ENCODE data around the gene PES1. TPM values are rescaled to one million over a fixed set of nuclear protein-coding genes. Genes with fewer than 3 reads are reported as not detected.

Gene PES1
- total RNA-seq, 4 donors from 2014 or later = 26.0 to 69.5 (median 36.4) TPM

DNA sequence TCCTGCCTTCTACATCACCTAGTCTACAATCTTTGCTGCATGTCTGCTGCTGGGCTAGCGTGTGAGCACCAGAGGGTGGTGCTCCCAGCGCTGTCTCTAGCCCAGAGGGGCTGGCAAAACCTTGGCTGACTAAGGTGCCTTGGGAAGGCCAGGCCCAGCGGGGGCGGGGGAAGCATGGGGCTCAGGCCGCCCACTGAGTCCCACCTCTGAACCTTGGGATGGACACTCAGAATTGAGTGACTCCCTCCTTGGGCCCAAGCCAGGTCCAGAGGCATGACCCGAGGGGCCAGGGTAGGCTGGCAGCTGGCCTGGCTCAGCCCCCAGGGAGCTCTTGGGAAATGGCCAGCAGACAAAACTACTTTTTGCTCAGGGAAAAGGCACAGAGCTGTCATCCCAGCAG lies 9.7 kb downstream of the PES1 start:
- TF ChIP-seq, protein P1, sequence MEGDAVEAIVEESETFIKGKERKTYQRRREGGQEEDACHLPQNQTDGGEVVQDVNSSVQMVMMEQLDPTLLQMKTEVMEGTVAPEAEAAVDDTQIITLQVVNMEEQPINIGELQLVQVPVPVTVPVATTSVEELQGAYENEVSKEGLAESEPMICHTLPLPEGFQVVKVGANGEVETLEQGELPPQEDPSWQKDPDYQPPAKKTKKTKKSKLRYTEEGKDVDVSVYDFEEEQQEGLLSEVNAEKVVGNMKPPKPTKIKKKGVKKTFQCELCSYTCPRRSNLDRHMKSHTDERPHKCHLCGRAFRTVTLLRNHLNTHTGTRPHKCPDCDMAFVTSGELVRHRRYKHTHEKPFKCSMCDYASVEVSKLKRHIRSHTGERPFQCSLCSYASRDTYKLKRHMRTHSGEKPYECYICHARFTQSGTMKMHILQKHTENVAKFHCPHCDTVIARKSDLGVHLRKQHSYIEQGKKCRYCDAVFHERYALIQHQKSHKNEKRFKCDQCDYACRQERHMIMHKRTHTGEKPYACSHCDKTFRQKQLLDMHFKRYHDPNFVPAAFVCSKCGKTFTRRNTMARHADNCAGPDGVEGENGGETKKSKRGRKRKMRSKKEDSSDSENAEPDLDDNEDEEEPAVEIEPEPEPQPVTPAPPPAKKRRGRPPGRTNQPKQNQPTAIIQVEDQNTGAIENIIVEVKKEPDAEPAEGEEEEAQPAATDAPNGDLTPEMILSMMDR (IDR thresholded peaks at IDR 0.05; ENCODE audit: low read depth) = no peak

DNA sequence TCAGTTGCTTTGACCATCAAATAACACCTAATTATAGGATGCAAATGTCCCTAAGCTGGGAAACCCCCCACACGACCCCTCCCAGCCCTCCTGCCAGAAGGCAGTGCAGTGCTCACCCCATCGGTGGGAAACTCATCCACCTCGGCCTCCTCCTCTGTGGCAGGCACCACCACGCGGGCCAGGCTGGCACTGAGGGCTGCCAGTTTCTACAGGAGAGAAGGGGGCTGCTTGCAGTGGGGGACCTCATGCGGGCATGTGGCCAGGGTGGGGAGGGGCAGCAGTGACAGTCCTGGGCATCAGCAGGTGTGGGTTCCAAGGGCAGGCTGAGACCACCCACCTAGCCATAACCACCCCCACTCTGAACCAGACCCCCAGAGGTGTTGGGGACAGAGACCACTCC lies 10.8 kb downstream of the PES1 start:
- TF ChIP-seq, protein P1 (IDR thresholded peaks at IDR 0.05; ENCODE audit: low read depth) = no peak

DNA sequence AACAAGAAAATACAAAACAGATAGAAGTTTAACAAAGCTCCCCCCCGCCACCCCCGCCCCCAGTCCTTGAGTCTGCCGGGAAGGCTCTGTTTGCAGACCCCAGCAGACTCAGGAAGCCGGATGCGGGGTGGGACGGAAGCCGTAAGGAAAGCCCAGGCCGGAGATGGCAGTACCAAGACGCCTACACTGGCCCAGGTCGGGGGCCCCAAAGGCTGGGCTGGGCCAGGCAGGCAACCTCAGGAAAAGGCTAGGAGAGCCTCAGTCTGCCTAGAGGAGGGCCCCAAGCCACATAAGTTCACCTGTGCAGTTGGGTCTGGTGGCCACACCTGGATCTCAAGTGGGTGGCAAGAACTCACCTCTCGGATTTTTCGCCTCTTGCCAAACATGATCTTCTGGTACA lies 13.2 kb downstream of the PES1 start:
- TF ChIP-seq, protein P1 (IDR thresholded peaks at IDR 0.05; ENCODE audit: low read depth) = no peak

DNA sequence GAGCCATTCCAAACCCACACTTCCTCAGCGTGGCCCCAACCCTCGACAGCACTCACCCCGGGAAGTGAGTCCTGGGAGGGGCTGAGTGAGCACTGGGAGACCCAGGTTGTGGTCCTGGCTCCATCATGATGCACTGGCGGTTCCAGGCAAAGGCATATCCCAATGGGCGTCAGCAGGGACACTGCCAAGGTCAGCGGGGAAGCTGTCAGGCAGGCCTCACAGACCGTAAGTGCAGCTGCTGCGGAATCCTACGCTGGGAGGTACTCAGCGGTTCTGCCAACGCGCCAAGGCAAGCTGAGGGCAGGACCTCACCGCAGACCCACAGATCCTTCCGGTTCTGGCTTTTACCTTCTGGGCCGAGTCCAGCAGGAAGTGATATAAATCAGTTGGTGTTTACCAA lies 15.9 kb downstream of the PES1 start:
- TF ChIP-seq, protein P1 (IDR thresholded peaks at IDR 0.05; ENCODE audit: low read depth) = no peak

DNA sequence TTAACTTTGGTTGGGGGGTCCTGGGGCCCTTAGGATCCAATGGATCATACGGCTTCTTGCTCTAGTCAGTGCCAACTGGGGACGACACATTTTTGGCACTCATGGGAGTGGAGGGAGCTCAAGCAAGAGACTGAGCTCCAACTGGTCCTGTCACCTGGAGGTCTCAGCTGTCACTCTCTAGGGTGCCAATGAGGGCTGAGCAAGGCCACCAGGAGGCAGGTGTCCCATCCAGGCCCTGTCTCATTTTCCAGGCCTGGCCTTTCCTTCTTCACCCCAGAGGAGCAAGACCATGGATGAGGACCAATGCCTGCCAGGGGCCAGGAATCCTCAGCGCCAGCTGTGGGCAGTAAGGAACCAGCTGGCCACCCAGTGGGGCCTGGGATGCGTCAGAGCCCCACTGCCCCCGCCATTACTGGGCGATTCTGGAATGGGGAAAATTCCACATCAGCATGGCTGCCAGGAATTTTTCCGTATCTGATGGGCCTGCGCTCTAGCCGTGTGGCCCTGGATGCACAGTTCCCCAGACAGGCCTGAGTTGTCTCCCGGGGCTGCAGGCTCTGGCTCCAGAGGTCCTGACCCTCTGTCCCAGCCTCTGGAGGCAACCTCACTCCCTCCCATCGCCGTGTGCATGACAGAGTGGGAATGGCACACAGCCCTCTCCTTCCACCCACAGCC lies 16.6 kb downstream of the PES1 start:
- TF ChIP-seq, protein P1 (IDR thresholded peaks at IDR 0.05; ENCODE audit: low read depth) = no peak

DNA sequence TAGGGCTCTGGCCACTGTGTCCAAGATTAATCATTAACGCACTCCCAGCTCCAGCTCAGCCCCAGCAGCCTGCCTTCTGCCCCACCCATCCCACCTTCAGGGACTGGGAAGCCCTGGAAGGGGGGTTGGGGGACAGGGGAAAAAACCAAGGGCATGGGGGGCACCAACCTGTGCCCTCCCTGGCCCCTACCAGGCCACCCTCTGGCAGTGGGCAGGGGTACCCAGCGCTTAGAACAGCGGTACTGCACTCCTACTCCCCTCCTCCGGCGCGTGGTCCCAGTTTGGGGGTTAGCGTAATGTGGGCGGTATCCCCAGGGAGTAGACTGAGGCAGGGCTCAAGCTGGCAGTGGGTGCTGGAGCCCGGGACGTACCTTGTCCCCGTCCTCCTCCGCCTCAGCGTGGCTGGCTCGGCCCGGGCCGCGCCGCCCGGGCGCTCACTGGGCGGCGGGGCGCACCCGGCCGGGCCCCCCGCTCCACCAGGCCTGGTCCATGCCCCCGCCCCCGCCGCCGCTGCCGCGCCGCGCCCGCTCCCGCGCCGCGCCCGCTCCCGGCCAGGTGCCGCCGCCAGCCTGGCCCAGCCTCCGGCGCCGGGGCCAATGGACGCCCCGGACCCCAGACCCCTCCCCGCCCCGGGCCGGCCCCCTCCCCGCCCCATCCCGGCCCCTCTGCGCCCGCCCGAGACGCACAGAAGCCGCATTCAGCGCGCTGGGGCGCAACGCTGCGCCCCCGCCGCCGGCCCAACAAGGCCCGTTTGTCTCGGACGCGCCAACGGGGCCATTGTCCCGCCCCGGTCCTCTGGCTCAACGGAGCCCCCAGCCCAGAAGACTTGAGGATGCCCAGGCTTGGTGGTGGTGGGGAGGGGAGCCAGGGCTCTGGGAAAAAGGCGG lies 17.4 kb downstream of the PES1 start, which contains the start of gene GAL3ST1:
Gene GAL3ST1 (minus strand): TSS at position 571 of the 887 bp plus-strand sequence. CDS start 17,273 bp downstream, outside the sequence.
- TF ChIP-seq, protein P1 (IDR thresholded peaks at IDR 0.05; ENCODE audit: low read depth) = no peak

DNA sequence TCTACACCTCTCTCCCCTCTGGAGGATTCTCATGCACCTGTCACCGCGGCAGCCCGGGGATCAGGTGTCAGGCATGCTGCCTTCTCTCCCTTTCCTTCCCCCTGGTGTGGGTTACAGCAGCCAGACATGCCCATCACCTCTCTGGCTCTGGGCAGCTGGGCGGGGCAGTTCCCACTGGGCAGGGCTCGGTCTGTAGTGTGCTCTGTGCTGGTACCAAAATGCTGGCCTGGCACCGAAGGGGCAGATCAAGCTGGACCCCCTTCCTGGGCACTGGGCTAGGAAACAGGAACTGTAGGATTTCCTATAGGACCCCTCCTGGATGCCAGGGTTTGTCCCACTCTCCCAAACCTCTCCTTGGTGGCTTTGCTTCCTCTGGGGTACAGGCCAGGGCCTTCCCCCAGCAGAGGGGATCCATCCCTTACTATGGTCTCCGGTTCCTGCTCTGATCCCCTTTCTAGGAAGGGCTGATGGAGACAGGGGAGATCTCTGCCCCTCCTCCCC lies 18.1 kb downstream of the PES1 start:
- TF ChIP-seq, protein P1 (IDR thresholded peaks at IDR 0.05; ENCODE audit: low read depth) = no peak

All from subcutaneous adipose tissue (tissue), 4 donors.